ENCODE results near the gene LRRFIP1.

DNA sequence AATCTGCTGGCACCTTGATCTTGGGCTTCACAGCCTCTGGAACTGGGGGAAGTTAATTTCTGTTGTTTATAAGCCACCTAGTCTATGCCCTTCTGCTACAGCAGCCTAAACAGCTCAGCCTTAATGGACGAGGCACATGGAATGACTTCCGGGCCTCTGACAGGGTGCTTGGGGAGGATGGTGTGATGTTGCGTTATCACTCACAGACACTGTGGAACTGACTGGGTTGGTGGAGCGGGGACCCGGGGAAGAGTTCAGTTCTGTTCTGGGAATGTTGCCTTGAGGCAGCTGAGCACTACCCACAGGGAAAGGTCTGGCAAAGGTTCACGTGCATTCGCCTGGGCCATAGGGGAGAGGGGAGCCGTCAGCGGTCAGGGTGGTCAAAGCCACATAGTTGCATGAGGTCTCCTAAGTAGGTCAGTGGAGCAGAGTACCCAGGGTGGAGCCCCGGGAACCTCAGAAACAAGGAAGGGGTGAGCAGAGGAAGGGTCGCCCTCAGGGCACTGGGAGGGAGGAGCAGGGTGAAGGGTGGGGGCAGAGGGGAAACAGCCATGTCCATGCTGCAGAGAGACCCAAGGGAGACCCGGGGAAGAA, 36.2 kb downstream of the LRRFIP1 start:
- TF ChIP-seq, protein P1, sequence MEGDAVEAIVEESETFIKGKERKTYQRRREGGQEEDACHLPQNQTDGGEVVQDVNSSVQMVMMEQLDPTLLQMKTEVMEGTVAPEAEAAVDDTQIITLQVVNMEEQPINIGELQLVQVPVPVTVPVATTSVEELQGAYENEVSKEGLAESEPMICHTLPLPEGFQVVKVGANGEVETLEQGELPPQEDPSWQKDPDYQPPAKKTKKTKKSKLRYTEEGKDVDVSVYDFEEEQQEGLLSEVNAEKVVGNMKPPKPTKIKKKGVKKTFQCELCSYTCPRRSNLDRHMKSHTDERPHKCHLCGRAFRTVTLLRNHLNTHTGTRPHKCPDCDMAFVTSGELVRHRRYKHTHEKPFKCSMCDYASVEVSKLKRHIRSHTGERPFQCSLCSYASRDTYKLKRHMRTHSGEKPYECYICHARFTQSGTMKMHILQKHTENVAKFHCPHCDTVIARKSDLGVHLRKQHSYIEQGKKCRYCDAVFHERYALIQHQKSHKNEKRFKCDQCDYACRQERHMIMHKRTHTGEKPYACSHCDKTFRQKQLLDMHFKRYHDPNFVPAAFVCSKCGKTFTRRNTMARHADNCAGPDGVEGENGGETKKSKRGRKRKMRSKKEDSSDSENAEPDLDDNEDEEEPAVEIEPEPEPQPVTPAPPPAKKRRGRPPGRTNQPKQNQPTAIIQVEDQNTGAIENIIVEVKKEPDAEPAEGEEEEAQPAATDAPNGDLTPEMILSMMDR (IDR thresholded peaks at IDR 0.05), result no peak
- TF ChIP-seq EP300 (IDR thresholded peaks at IDR 0.05) (no peak), POLR2A (IDR thresholded peaks at IDR 0.05; ENCODE audit: low read depth) (no peak)

All from esophagus muscularis mucosa (tissue), 4 donors.